H1 (cell line): ENCODE results near the gene NOTCH4. TPM values are rescaled to one million over a fixed set of nuclear protein-coding genes. Genes with fewer than 3 reads are reported as not detected.

Experiments used
- CTCF ChIA-PET: fragments of 300-600 bp; sonication (Branson Sonifier 250); formaldehyde crosslinking; loops from one replicate; lab custom pipeline; 2021; ENCODE audit not compliant: partially characterized antibody; lab: Charles Lee
- POLR2A ChIA-PET: fragments of 300-600 bp; sonication (Branson Sonifier 250); formaldehyde crosslinking; loops from one replicate; lab custom pipeline; 2021; ENCODE audit warnings: inconsistent platforms; ENCODE audit not compliant: partially characterized antibody; lab: Charles Lee
- DNase-seq, 2 experiments: peaks; one replicate each; pipeline versions ENCODE4 v3.0.0 to v3.0.0-alpha.2; 2010 to 2022; ENCODE audit warnings: low spot score in 2 of 2, low read depth in 1 of 2, mixed read lengths in 1 of 2
- FAIRE-seq: peaks from 2 replicates; lab custom pipeline; 2011; peaks lifted over from hg19 to GRCh38; lab: Jason Lieb, UNC
- H2AFZ ChIP-seq: 2 replicates; pipeline ENCODE4 v1.8.1; 2012; ENCODE audit warnings: low read length, inconsistent platforms
- H2AK5ac ChIP-seq: 2 replicates; pipeline ENCODE4 v1.6.1; 2013; ENCODE audit warnings: low read depth, low read length
- H2BK120ac ChIP-seq: replicated peaks from 2 replicates; pipeline ENCODE3; 2013; ENCODE audit warnings: low read depth, low read length, inconsistent platforms
- H2BK12ac ChIP-seq: 2 replicates; pipeline ENCODE4 v1.6.1; 2013; ENCODE audit warnings: low read depth, low read length
- H2BK15ac ChIP-seq: 2 replicates; pipeline ENCODE4 v1.6.1; 2013; ENCODE audit warnings: low read length
- H2BK20ac ChIP-seq: 2 replicates; pipeline ENCODE4 v1.6.1; 2013; ENCODE audit warnings: low read length
- H2BK5ac ChIP-seq: 2 replicates; pipeline ENCODE4 v1.6.1; 2013; ENCODE audit warnings: low read depth, low read length
- H3K14ac ChIP-seq: 2 replicates; pipeline ENCODE4 v1.6.1; 2013; ENCODE audit warnings: inconsistent platforms; ENCODE audit not compliant: insufficient read length
- H3K18ac ChIP-seq: 2 replicates; pipeline ENCODE4 v1.6.1; 2013; ENCODE audit warnings: low read length; ENCODE audit errors: extremely low read depth
- H3K23ac ChIP-seq: 2 replicates; pipeline ENCODE4 v1.6.1; 2013; ENCODE audit warnings: inconsistent platforms; ENCODE audit not compliant: insufficient read length
- H3K23me2 ChIP-seq: 2 replicates; pipeline ENCODE4 v1.6.1; 2013; ENCODE audit warnings: low read depth, low read length
- H3K27ac ChIP-seq: 2 replicates; pipeline ENCODE4 v1.6.1; 2011; ENCODE audit warnings: low read depth, low read length, inconsistent platforms
- H3K27me3 ChIP-seq, 4 experiments: replicated peaks in 1 of 4; 1 replicate in 1 of 4; 2 replicates in 3 of 4; pipeline versions ENCODE4 v1.6.1 to v1.8.1; 2011 to 2013; ENCODE audit warnings: low read length in 3 of 4, mild to moderate bottlenecking in 3 of 4, inconsistent platforms in 2 of 4, mixed read lengths in 2 of 4, moderate library complexity in 1 of 4; ENCODE audit not compliant: control insufficient read depth in 3 of 4, insufficient read depth in 3 of 4; ENCODE audit errors: extremely low read depth in 1 of 4
- H3K36me3 ChIP-seq, 4 experiments: 2 replicates each; pipeline versions ENCODE4 v1.6.1 to v1.8.1; 2011 to 2013; ENCODE audit warnings: mild to moderate bottlenecking in 4 of 4, low read length in 3 of 4, moderate library complexity in 2 of 4, control low read depth in 1 of 4, inconsistent platforms in 1 of 4; ENCODE audit not compliant: insufficient read depth in 4 of 4, control insufficient read depth in 2 of 4
- H3K4ac ChIP-seq: replicated peaks from 2 replicates; pipeline ENCODE3; 2013; ENCODE audit warnings: low read length, low read depth, mixed read lengths, inconsistent platforms; ENCODE audit not compliant: insufficient read length
- H3K4me1 ChIP-seq, 4 experiments: replicated peaks in 1 of 4; 1 replicate in 1 of 4; 2 replicates in 3 of 4; pipeline versions ENCODE4 v1.6.1 to v1.8.1; 2011 to 2013; ENCODE audit warnings: low read length in 3 of 4, inconsistent platforms in 2 of 4, mixed read lengths in 1 of 4; ENCODE audit not compliant: insufficient read depth in 4 of 4, control insufficient read depth in 3 of 4
- H3K4me2 ChIP-seq, 2 experiments: 2 replicates each; pipeline versions ENCODE4 v1.6.1 to v1.8.1; 2011 to 2013; ENCODE audit warnings: low read depth in 2 of 2, low read length in 2 of 2, control low read depth in 1 of 2, inconsistent platforms in 1 of 2, mild to moderate bottlenecking in 1 of 2; ENCODE audit not compliant: insufficient read depth in 1 of 2
- H3K4me3 ChIP-seq, 4 experiments: fragments of 200-600, 300-600 bp in 1 of 4; sonication (generic), shearing (Covaris generic), sonication (Bioruptor Twin) in 1 of 4; 2 replicates each; pipeline versions ENCODE4 v1.5.1 to v1.8.1; 2011 to 2016; ENCODE audit warnings: low read length in 4 of 4, low read depth in 3 of 4, control low read depth in 2 of 4, inconsistent platforms in 2 of 4, mild to moderate bottlenecking in 2 of 4, mixed read lengths in 1 of 4, moderate library complexity in 1 of 4; ENCODE audit not compliant: insufficient read depth in 2 of 4; ENCODE audit errors: extremely low read depth in 1 of 4
- H3K56ac ChIP-seq: replicated peaks from 2 replicates; pipeline ENCODE3; 2013; ENCODE audit warnings: low read depth, mild to moderate bottlenecking, mixed read lengths, low read length, inconsistent platforms; ENCODE audit not compliant: insufficient read length
- H3K79me1 ChIP-seq: 2 replicates; pipeline ENCODE4 v1.6.1; 2013; ENCODE audit warnings: low read depth, low read length, control low read depth
- H3K79me2 ChIP-seq, 2 experiments: 2 replicates each; pipeline versions ENCODE4 v1.6.1 to v1.8.1; 2012 to 2013; ENCODE audit warnings: low read length in 2 of 2, mild to moderate bottlenecking in 2 of 2, inconsistent platforms in 1 of 2; ENCODE audit not compliant: insufficient read depth in 2 of 2, control insufficient read depth in 1 of 2
- H3K9ac ChIP-seq, 4 experiments: replicated peaks in 1 of 4; 1 replicate in 1 of 4; 2 replicates in 3 of 4; pipeline versions ENCODE4 v1.6.1 to v1.8.1; 2011 to 2013; ENCODE audit warnings: low read depth in 3 of 4, low read length in 3 of 4, control low read depth in 2 of 4, mild to moderate bottlenecking in 2 of 4, moderate library complexity in 2 of 4, inconsistent platforms in 1 of 4; ENCODE audit errors: extremely low read depth in 1 of 4
- H3K9me3 ChIP-seq, 2 experiments: 2 replicates each; pipeline versions ENCODE4 v1.6.1 to v1.8.1; 2012 to 2013; ENCODE audit warnings: mild to moderate bottlenecking in 2 of 2, moderate library complexity in 2 of 2, control low read depth in 1 of 2, inconsistent platforms in 1 of 2, low read depth in 1 of 2, low read length in 1 of 2, mixed read lengths in 1 of 2; ENCODE audit not compliant: insufficient read depth in 2 of 2
- H4K20me1 ChIP-seq, 2 experiments: replicated peaks in 1 of 2; 2 replicates each; pipeline versions ENCODE3 to v1.8.1; 2011 to 2013; ENCODE audit warnings: inconsistent platforms in 2 of 2, low read length in 2 of 2, mild to moderate bottlenecking in 1 of 2; ENCODE audit not compliant: insufficient read depth in 2 of 2, control insufficient read depth in 1 of 2
- H4K5ac ChIP-seq: 2 replicates; pipeline ENCODE4 v1.6.1; 2013; ENCODE audit warnings: low read length, low read depth, mixed read lengths, inconsistent platforms; ENCODE audit not compliant: insufficient read length
- H4K8ac ChIP-seq: 2 replicates; pipeline ENCODE4 v1.8.0; 2013; ENCODE audit warnings: mild to moderate bottlenecking, moderate library complexity, low read length, inconsistent platforms; ENCODE audit not compliant: insufficient read depth; ENCODE audit errors: extremely low read depth
- H4K91ac ChIP-seq: replicated peaks from 2 replicates; pipeline ENCODE3; 2013; ENCODE audit warnings: low read length, mixed read lengths, inconsistent platforms; ENCODE audit not compliant: insufficient read length
- ASH2L ChIP-seq: fragments of 200-600, 300-600 bp; sonication (generic); IDR thresholded peaks from one replicate; pipeline ENCODE4 v1.7.1; 2017; ENCODE audit warnings: low read length
- BACH1 ChIP-seq: IDR thresholded peaks from 2 replicates; pipeline ENCODE4 v1.6.1; 2012; ENCODE audit warnings: low read length, improper control_type of control experiment
- CEBPB ChIP-seq: IDR thresholded peaks from 2 replicates; pipeline ENCODE4 v1.6.1; 2012; ENCODE audit warnings: low read depth, low read length
- EGR1 ChIP-seq: IDR thresholded peaks from 2 replicates; pipeline ENCODE4 v1.6.1; 2011; ENCODE audit warnings: low read depth, low read length, borderline replicate concordance
- EP300 ChIP-seq, 2 experiments: IDR thresholded peaks; 1 replicate in 1 of 2; 2 replicates in 1 of 2; pipeline ENCODE4 v1.6.1; 2011 to 2012; ENCODE audit warnings: low read depth in 2 of 2, low read length in 2 of 2, mild to moderate bottlenecking in 2 of 2, borderline replicate concordance in 1 of 2, inconsistent platforms in 1 of 2, moderate library complexity in 1 of 2
- GTF2F1 ChIP-seq: IDR thresholded peaks from 2 replicates; pipeline ENCODE4 v1.6.1; 2012; ENCODE audit warnings: low read depth, low read length, improper control_type of control experiment, borderline replicate concordance
- POLR2A ChIP-seq, 2 experiments: IDR thresholded peaks; 1 replicate in 1 of 2; 2 replicates in 1 of 2; pipeline ENCODE4 v1.6.1; 2011; ENCODE audit warnings: low read depth in 2 of 2, low read length in 2 of 2, mild to moderate bottlenecking in 2 of 2; ENCODE audit errors: control extremely low read depth in 1 of 2
- SIX5 ChIP-seq: IDR thresholded peaks from 2 replicates; pipeline ENCODE4 v1.6.1; 2011; ENCODE audit warnings: mild to moderate bottlenecking, low read depth, low read length
- SP1 ChIP-seq: IDR thresholded peaks from 2 replicates; pipeline ENCODE4 v1.6.1; 2011; ENCODE audit warnings: low read depth, low read length
- SUZ12 ChIP-seq: fragments of 200-600 bp; sonication (generic); IDR thresholded peaks from 2 replicates; pipeline ENCODE4 v1.6.1; 2012; ENCODE audit warnings: mild to moderate bottlenecking, inconsistent platforms, low read length, moderate library complexity, mixed read lengths
- TBP ChIP-seq: IDR thresholded peaks from 2 replicates; pipeline ENCODE4 v1.6.1; 2011; ENCODE audit warnings: low read depth, low read length, improper control_type of control experiment
- TCF12 ChIP-seq: IDR thresholded peaks from 2 replicates; pipeline ENCODE4 v1.6.1; 2011; ENCODE audit warnings: low read depth, mild to moderate bottlenecking, low read length
- WGBS, 2 experiments: shearing (Covaris generic) in 1 of 2; methylation state at CpG; one replicate each; pipeline versions ENCODE4 v1.1.6 to v1.1.7; 2013 to 2015; ENCODE audit warnings: low lambda C conversion rate in 2 of 2, mixed read lengths in 2 of 2, inconsistent platforms in 1 of 2, low coverage in 1 of 2, missing lambda C conversion rate in 1 of 2; ENCODE audit not compliant: insufficient replicate concordance in 2 of 2, insufficient coverage in 1 of 2, insufficient read length in 1 of 2; ENCODE audit errors: extremely low coverage in 1 of 2, missing lambda C conversion rate in 1 of 2; 5-methylcytosine and 5-hydroxymethylcytosine counted together
- polyA plus RNA-seq, 7 experiments: library from polyadenylated mRNA; depleted of rRNA in 3 of 7; stranded (reverse) in 5 of 7; unstranded in 2 of 7; fragments of >200 nt in 5 of 7; fragments of 200-250 nt in 2 of 7; gene quantifications; 1 replicate in 5 of 7; 2 replicates in 1 of 7; 4 replicates in 1 of 7; pipeline versions ENCODE4 v1.2.1 to v1.2.3, GENCODE V29; 2011 to 2013; ENCODE audit warnings: missing spikeins in 2 of 7, mixed read lengths in 2 of 7
- total RNA-seq: library from RNA; stranded (reverse); fragmentation: NEBNext Ultra II Directional; extraction: Animal tissue kit (Norgen Biotek cat#: 25700); gene quantifications from 2 replicates; pipeline ENCODE4 v1.2.1, GENCODE V29; 2021

The NOTCH4 gene
- total and polyA plus RNA-seq, 2 of the 8 experiments (the other 6 are each of a cell fraction or from before 2014, with no cell fraction given): 1.9 to 2.8 TPM

- Histone ChIP-seq H3K4ac (no peak overlapping the region), H3K56ac (no peak overlapping the region), H4K5ac (no peak overlapping the region), H3K27me3 (no peaks in the 10 kb centered on the region; a peak in 1 of 7 replicates), H4K91ac (no peak overlapping the region), H2BK12ac (no peak overlapping the region), H3K23me2 (peaks cover 7% of the 10 kb centered on the region; the same call in 1 of the 2 replicates), H3K9me3 (no peaks in the 10 kb centered on the region), H3K27ac (no peak overlapping the region), H2BK15ac (no peak overlapping the region), H3K23ac (no peak overlapping the region), H3K4me3 (no peak overlapping the region), H2BK20ac (no peak overlapping the region), H3K9ac (no peak overlapping the region), H3K18ac (no peak overlapping the region), H3K14ac (no peak overlapping the region), H4K8ac (no peak overlapping the region), H2BK5ac (no peak overlapping the region), H3K36me3 (peaks cover 6 to 43% (median 33%) of the 10 kb centered on the region in 4 experiments), H3K79me1 (peaks cover 7% of the 10 kb centered on the region), H4K20me1 (peaks cover 0 to 3% of the 10 kb centered on the region in 2 experiments), H3K4me2 (no peak overlapping the region), H2AFZ (no peak overlapping the region), H3K79me2 (peaks cover 0 to 12% of the 10 kb centered on the region in 2 experiments; a peak in 2 of 4 replicates), H2AK5ac (no peak overlapping the region), H3K4me1 (peaks cover 0 to 8% (median under 1%) of the 10 kb centered on the region in 4 experiments; a peak in 4 of 7 replicates), H2BK120ac (no peak overlapping the region)
- ChIA-PET POLR2A (interaction anchor here (1.0 to 7.9 kb wide), 4 partner anchors 10 to 788 kb away, joined by 3 to 194 read pairs (median 8); partner anchors contain the start of genes GPSM3, PBX2 and PRRT1), CTCF (interaction anchor here (1.2 to 2.0 kb wide), 5 partner anchors 10 to 66 kb away, joined by 3 to 8 read pairs (median 6); partner anchors contain the start of gene EGFL8)
- FAIRE-seq: no peak
- WGBS, 2 experiments: 92% methylated on average over 2 of the region's 3 CpGs; no CpG with 5 or more reads in 1 of the 2 experiments
- TF ChIP-seq POLR2A (IDR thresholded peaks at IDR 0.05; ENCODE audit: control extremely low read depth in 1 of 2, low read depth in 2 of 2, low read length in 2 of 2) (no peak), SUZ12 (no peak), ASH2L (no peak), CEBPB (no peak), BACH1 (no peak), EP300 (IDR thresholded peaks at IDR 0.05; ENCODE audit: borderline replicate concordance in 1 of 2, low read depth in 2 of 2, low read length in 2 of 2) (no peak), GTF2F1 (no peak), EGR1 (no peak), TBP (no peak), SIX5 (no peak), TCF12 (no peak), SP1 (no peak)
- DNase-seq: no peak
Measured at GRCh38 chr6:32183030-32183429, 40.8 kb downstream of the NOTCH4 start.
